K562 (cell line): ENCODE results near the gene RPS15A. TPM values are rescaled to one million over a fixed set of nuclear protein-coding genes. Genes with fewer than 3 reads are reported as not detected.
A peak's percentile ranks its signal among the peaks of the same experiment; 100 is the strongest.

Experiments used
- BHLHE40 ChIP-seq: IDR thresholded peaks from 2 replicates; pipeline ENCODE4 v1.6.1; 2011; ENCODE audit warnings: low read length, improper control_type of control experiment
- FOXK1 ChIP-seq: sonication (generic); formaldehyde crosslinking; IDR thresholded peaks from 2 replicates; pipeline ENCODE4 v1.8.0; 2022; ENCODE audit warnings: missing genetic modification reagents, mild to moderate bottlenecking, borderline replicate concordance
- GATAD2B ChIP-seq: fragments of 450-650 bp; IDR thresholded peaks from 2 replicates; pipeline ENCODE4 v1.6.1; 2017; ENCODE audit warnings: mild to moderate bottlenecking, borderline replicate concordance
- HNRNPL ChIP-seq: fragments of 200-400 bp; formaldehyde crosslinking; IDR thresholded peaks from 2 replicates; pipeline ENCODE4 v1.6.1; 2017; ENCODE audit warnings: low read depth, mild to moderate bottlenecking, low read length
- ILK ChIP-seq: fragments of 450-650 bp; IDR thresholded peaks from 2 replicates; pipeline ENCODE4 v1.6.1; 2016; ENCODE audit warnings: missing genetic modification characterization, low read depth, mild to moderate bottlenecking, missing compliant biosample characterization, moderate library complexity, borderline replicate concordance
- MAZ ChIP-seq, 2 experiments: fragments of 450-650 bp in 1 of 2; sonication (generic) in 1 of 2; formaldehyde crosslinking; IDR thresholded peaks in 1 of 2; conservative IDR thresholded peaks in 1 of 2; 2 replicates each; pipeline versions ENCODE4 v1.4.0 to v1.5.0; 2020; ENCODE audit warnings: mild to moderate bottlenecking in 1 of 2, missing genetic modification reagents in 1 of 2
- MEIS2 ChIP-seq: fragments of 450-650 bp; IDR thresholded peaks from 2 replicates; pipeline ENCODE4 v1.6.1; 2014; ENCODE audit warnings: mild to moderate bottlenecking; ENCODE audit not compliant: partially characterized antibody
- POLR3A ChIP-seq: IDR thresholded peaks from 2 replicates; pipeline ENCODE4 v1.6.1; 2011; ENCODE audit warnings: borderline replicate concordance, mild to moderate bottlenecking, moderate library complexity; ENCODE audit not compliant: insufficient read length, insufficient read depth; ENCODE audit errors: extremely low read depth
- SMAD4 ChIP-seq: fragments of 250-450 bp; sonication (Bioruptor Pico); conservative IDR thresholded peaks from 2 replicates; pipeline ENCODE4 v1.8.0; 2021; ENCODE audit warnings: inconsistent platforms, mild to moderate bottlenecking, moderate library complexity
- TEAD1 ChIP-seq, 2 experiments: fragments of 450-650 bp in 1 of 2; sonication (generic) in 1 of 2; formaldehyde crosslinking; IDR thresholded peaks; 2 replicates each; pipeline versions ENCODE4 v1.4.0 to v1.8.0; 2020 to 2022; ENCODE audit warnings: mild to moderate bottlenecking in 2 of 2, missing genetic modification reagents in 1 of 2
- U2AF2 ChIP-seq: fragments of 200-400 bp; formaldehyde crosslinking; optimal IDR thresholded peaks from 2 replicates; pipeline ENCODE3; 2017; ENCODE audit warnings: low read depth, mild to moderate bottlenecking, low read length
- USF2 ChIP-seq: sonication (generic); formaldehyde crosslinking; IDR thresholded peaks from 2 replicates; pipeline ENCODE4 v1.5.0; 2020; ENCODE audit warnings: missing genetic modification reagents
- ZEB2 ChIP-seq: fragments of 450-650 bp; IDR thresholded peaks from 2 replicates; pipeline ENCODE4 v1.6.1; 2016
- ZFP91 ChIP-seq: sonication (generic); formaldehyde crosslinking; IDR thresholded peaks from 2 replicates; pipeline ENCODE4 v1.8.0; 2022; ENCODE audit warnings: mild to moderate bottlenecking, missing genetic modification reagents
- ZKSCAN3 ChIP-seq: fragments of 250-450 bp; sonication (Bioruptor Pico); IDR thresholded peaks from 2 replicates; pipeline ENCODE4 v1.4.0; 2020
- ZNF316 ChIP-seq: fragments of 450-650 bp; IDR thresholded peaks from 2 replicates; pipeline ENCODE4 v1.6.1; 2016
- ZNF507 ChIP-seq: conservative IDR thresholded peaks from 2 replicates; pipeline ENCODE4 v1.6.1; 2017; ENCODE audit warnings: missing genetic modification characterization, missing compliant biosample characterization
- ZSCAN29 ChIP-seq: fragments of 450-650 bp; IDR thresholded peaks from 2 replicates; pipeline ENCODE4 v1.6.1; 2017
- polyA plus RNA-seq, 8 experiments: library from polyadenylated mRNA; depleted of rRNA in 4 of 8; stranded (reverse) in 5 of 8; unstranded in 3 of 8; fragments of >200 nt; fragmentation: Nextera tagmentation in 2 of 8; fragmentation: Illumina TruSeq in 1 of 8; extraction: Ambion mirVana in 2 of 8; extraction: Trizol in 1 of 8; gene quantifications; 2 replicates each; pipeline versions ENCODE4 v1.2.1 to v1.2.3, GENCODE V29; 2011 to 2014; ENCODE audit warnings: inconsistent platforms in 1 of 8, missing spikeins in 1 of 8
- total RNA-seq, 7 experiments: library from RNA; depleted of rRNA in 6 of 7; stranded (reverse); fragments of >200 nt in 6 of 7; fragmentation: Illumina TruSeq in 2 of 7; extraction: Trizol in 2 of 7; gene quantifications; 2 replicates each; pipeline versions ENCODE4 v1.2.1 to v1.2.3, GENCODE V29; 2011 to 2021; ENCODE audit warnings: low replicate concordance in 1 of 7
- TF ChIP-seq, protein P1 (sequence below): sonication (generic); formaldehyde crosslinking; IDR thresholded peaks from 2 replicates; pipeline ENCODE4 v1.8.1; 2023; ENCODE audit warnings: mild to moderate bottlenecking, missing genetic modification reagents
- TF ChIP-seq, protein P2 (sequence below): IDR thresholded peaks from 2 replicates; pipeline ENCODE4 v1.6.1; 2016; ENCODE audit warnings: missing genetic modification characterization, missing compliant biosample characterization
- TF ChIP-seq, protein P3 (sequence below): fragments of 250-450 bp; sonication (Bioruptor Pico); IDR thresholded peaks from 2 replicates; pipeline ENCODE4 v1.8.0; 2022; ENCODE audit warnings: inconsistent platforms

The RPS15A gene
- total and polyA plus RNA-seq, 9 of the 15 experiments (the other 6 are each of a cell fraction or from before 2014, with no cell fraction given): 1,397 to 5,474 (median 2,798) TPM

- TF ChIP-seq TEAD1 (CRISPR knock-in tag; IDR thresholded peaks at IDR 0.05) (peak; percentile 13 to 50; a peak in 2 of 4 replicates), BHLHE40 (no peak; the same call in 1 of the 2 replicates), ZNF507 (tag) (no peak), ZKSCAN3 (CRISPR knock-in tag) (no peak), MEIS2 (peak; percentile 33), HNRNPL (no peak), ZEB2 (peak; percentile 54; the same call in 1 of the 2 replicates), ZFP91 (CRISPR knock-in tag) (0 out of 2 replicates have a peak, but pooled peaks have one; percentile 30), USF2 (CRISPR knock-in tag) (no peak), SMAD4 (CRISPR knock-in tag) (peak; percentile 94), POLR3A (no peak), ZSCAN29 (0 out of 2 replicates have a peak, but pooled peaks have one; percentile 65), ZNF316 (peak; percentile 8; the same call in 1 of the 2 replicates), MAZ (CRISPR knock-in tag; conservative IDR thresholded peaks at IDR 0.05 in 1 of 2, IDR thresholded peaks at IDR 0.05 in 1 of 2) (peak; percentile 83 to 84; a peak in 3 of 4 replicates), U2AF2 (no peak), FOXK1 (CRISPR knock-in tag) (peak; percentile 80; the same call in 1 of the 2 replicates), GATAD2B (0 out of 2 replicates have a peak, but pooled peaks have one; percentile 19), ILK (tag) (no peak)
- TF ChIP-seq, protein P1, sequence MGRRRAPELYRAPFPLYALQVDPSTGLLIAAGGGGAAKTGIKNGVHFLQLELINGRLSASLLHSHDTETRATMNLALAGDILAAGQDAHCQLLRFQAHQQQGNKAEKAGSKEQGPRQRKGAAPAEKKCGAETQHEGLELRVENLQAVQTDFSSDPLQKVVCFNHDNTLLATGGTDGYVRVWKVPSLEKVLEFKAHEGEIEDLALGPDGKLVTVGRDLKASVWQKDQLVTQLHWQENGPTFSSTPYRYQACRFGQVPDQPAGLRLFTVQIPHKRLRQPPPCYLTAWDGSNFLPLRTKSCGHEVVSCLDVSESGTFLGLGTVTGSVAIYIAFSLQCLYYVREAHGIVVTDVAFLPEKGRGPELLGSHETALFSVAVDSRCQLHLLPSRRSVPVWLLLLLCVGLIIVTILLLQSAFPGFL (CRISPR knock-in tag): no peak; the same call in 1 of the 2 replicates
- TF ChIP-seq, protein P2, sequence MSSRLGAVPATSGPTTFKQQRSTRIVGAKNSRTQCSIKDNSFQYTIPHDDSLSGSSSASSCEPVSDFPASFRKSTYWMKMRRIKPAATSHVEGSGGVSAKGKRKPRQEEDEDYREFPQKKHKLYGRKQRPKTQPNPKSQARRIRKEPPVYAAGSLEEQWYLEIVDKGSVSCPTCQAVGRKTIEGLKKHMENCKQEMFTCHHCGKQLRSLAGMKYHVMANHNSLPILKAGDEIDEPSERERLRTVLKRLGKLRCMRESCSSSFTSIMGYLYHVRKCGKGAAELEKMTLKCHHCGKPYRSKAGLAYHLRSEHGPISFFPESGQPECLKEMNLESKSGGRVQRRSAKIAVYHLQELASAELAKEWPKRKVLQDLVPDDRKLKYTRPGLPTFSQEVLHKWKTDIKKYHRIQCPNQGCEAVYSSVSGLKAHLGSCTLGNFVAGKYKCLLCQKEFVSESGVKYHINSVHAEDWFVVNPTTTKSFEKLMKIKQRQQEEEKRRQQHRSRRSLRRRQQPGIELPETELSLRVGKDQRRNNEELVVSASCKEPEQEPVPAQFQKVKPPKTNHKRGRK (tag): no peak
- TF ChIP-seq, protein P3, sequence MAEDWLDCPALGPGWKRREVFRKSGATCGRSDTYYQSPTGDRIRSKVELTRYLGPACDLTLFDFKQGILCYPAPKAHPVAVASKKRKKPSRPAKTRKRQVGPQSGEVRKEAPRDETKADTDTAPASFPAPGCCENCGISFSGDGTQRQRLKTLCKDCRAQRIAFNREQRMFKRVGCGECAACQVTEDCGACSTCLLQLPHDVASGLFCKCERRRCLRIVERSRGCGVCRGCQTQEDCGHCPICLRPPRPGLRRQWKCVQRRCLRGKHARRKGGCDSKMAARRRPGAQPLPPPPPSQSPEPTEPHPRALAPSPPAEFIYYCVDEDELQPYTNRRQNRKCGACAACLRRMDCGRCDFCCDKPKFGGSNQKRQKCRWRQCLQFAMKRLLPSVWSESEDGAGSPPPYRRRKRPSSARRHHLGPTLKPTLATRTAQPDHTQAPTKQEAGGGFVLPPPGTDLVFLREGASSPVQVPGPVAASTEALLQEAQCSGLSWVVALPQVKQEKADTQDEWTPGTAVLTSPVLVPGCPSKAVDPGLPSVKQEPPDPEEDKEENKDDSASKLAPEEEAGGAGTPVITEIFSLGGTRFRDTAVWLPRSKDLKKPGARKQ (CRISPR knock-in tag): no peak
These were observed 11.2 kb upstream of the RPS15A start, which contains the start of gene ARL6IP1 (continued) for GRCh38 chr16:18801145-18801972.
